Measurements from ENCODE around the gene ANKRD52. TPM values are rescaled to one million over a fixed set of nuclear protein-coding genes. Genes with fewer than 3 reads are reported as not detected.

ANKRD52 gene
- 25.1 TPM for total RNA-seq
- long read RNA-seq, full-length matches to known transcripts: 1 of 5 reads
- long read RNA-seq, partial matches to known transcripts: 0 of 5 reads
- long read RNA-seq, other reads (novel, unspliced or antisense): 4 of 5 reads

GRCh38 chr12:56258068-56258819, at the start of gene ANKRD52:
TSS of gene ANKRD52 (minus strand) at chr12:56258384. CDS start at chr12:56258269, 115 bp downstream.
- H3K36me3 ChIP-seq: peaks cover 35% of the 10 kb centered on the region
- H3K27ac ChIP-seq (replicated peaks): peak within 1 kb of the TSS; percentile 97
- no peaks in the 10 kb centered on the region for H3K27me3 ChIP-seq (ENCODE audit: low read depth)
- H3K9me3 ChIP-seq (replicated peaks): no peaks in the 10 kb centered on the region
- peak within 1 kb of the TSS; percentile 98 for H3K4me3 ChIP-seq
- H3K4me1 ChIP-seq: peaks cover 37% of the 10 kb centered on the region
- TF ChIP-seq CTCF (IDR thresholded peaks at IDR 0.05; ENCODE audit: borderline replicate concordance): peak; percentile 93
- intact Hi-C loops (cut with micrococcal nuclease): no loop called here
- peak; percentile 81 for DNase-seq

DNA sequence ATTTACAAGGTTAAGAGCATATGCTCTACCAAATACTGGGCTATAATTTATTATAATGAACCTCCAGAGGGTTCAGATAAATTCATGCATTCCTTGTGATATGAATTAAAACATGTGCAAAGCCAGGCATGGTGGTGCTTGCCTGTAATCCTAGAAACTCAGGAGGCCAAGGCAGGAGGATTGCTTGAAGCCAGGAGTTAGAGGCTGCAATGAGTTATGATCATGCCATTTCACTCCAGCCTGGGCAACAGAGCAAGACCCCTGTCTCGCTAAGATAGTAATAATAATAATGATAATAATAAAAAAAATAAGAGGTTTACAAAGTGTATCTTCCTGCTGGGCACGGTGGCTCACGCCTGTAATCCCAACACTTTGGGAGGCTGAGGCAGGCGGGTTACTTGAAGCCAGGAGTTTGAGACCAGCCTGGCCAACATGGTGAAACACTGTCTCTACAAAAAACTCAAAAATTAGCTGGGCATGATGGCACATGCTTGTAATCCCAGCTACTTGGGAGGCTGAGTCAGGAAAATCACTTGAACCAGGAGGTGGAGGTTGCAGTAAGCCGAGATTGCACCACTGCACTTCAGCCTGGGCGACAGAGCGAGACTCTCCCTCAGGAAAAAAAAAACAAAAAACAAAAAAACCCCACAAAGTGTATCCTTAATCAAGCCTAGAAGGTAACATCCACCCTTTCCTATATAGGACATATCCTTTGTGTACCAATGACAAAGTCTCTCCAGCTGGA, 49.2 kb upstream of the ANKRD52 start:
- Histone ChIP-seq H3K27ac (replicated peaks) (no peak overlapping the region), H3K36me3 (peaks cover 55% of the 10 kb centered on the region), H3K4me1 (peaks cover 8% of the 10 kb centered on the region), H3K27me3 (ENCODE audit: low read depth) (no peaks in the 10 kb centered on the region), H3K4me3 (no peak overlapping the region), H3K9me3 (replicated peaks) (no peaks in the 10 kb centered on the region)
- intact Hi-C loops (cut with micrococcal nuclease): no loop called here
- no peak for DNase-seq
- no peak for TF ChIP-seq CTCF (IDR thresholded peaks at IDR 0.05; ENCODE audit: borderline replicate concordance)

GRCh38 chr12:56304872-56305590, 46.8 kb upstream of the ANKRD52 start:
- DNase-seq: no peak
- Histone ChIP-seq H3K9me3 (replicated peaks) (no peaks in the 10 kb centered on the region), H3K4me1 (peaks cover 29% of the 10 kb centered on the region), H3K4me3 (no peak overlapping the region), H3K27me3 (ENCODE audit: low read depth) (no peaks in the 10 kb centered on the region), H3K36me3 (peaks cover 38% of the 10 kb centered on the region), H3K27ac (replicated peaks) (no peak overlapping the region)
- no peak for TF ChIP-seq CTCF (IDR thresholded peaks at IDR 0.05; ENCODE audit: borderline replicate concordance)
- intact Hi-C loops (cut with micrococcal nuclease): no loop called here

DNA sequence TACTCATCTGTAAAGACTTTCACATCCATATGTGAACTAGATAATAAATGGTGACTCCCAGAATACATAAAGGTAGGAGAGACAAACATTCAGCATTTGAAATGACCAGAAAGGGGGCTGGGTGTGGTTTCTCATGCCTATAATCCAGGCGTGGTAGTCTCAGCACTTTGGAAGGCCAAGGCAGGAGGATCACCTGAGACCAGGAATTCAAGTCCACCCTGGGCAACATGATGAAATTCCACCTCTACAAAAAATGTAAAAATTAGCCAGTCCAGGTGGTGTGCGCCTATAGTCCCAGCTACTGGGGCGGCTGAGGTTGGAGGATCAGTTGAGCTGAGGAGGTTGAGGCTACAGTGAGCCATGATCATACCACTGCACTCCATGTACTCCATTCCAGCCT, 46.1 kb upstream of the ANKRD52 start:
- TF ChIP-seq CTCF (IDR thresholded peaks at IDR 0.05; ENCODE audit: borderline replicate concordance): no peak
- peaks cover 36% of the 10 kb centered on the region for H3K4me1 ChIP-seq
- no peak for DNase-seq
- H3K4me3 ChIP-seq: no peak overlapping the region
- H3K9me3 ChIP-seq (replicated peaks): no peaks in the 10 kb centered on the region
- H3K27ac ChIP-seq (replicated peaks): no peak overlapping the region
- intact Hi-C loops (cut with micrococcal nuclease): no loop called here
- H3K27me3 ChIP-seq (ENCODE audit: low read depth): no peaks in the 10 kb centered on the region
- H3K36me3 ChIP-seq: peaks cover 31% of the 10 kb centered on the region

All from left ventricle myocardium inferior (tissue), 1 donor.